Spleen (tissue), 11 donors: Measurements from ENCODE around the gene ZNF662. TPM values are rescaled to one million over a fixed set of nuclear protein-coding genes. Genes with fewer than 3 reads are reported as not detected.

Experiments
- DNase-seq: peaks from one replicate; pipeline ENCODE4 v3.0.0-alpha.2; 2020
- H3K27ac ChIP-seq, 8 donors: fragments of 200-600 bp; sonication (generic) in 7 of 8; 1 replicate in 4 of 8; 2 replicates in 4 of 8; pipeline versions ENCODE4 v1.5.0 to v1.8.0; 2016 to 2021; ENCODE audit warnings: inconsistent platforms in 4 of 8, mild to moderate bottlenecking in 4 of 8, moderate library complexity in 1 of 8
- H3K27me3 ChIP-seq, 7 donors: fragments of 200-600 bp; sonication (generic) in 6 of 7; replicated peaks in 1 of 7; 1 replicate in 4 of 7; 2 replicates in 3 of 7; pipeline versions ENCODE4 v1.5.0 to v1.8.0; 2016 to 2021; ENCODE audit warnings: inconsistent platforms in 3 of 7, mild to moderate bottlenecking in 1 of 7
- H3K36me3 ChIP-seq, 6 donors: fragments of 200-600 bp; sonication (generic) in 5 of 6; 1 replicate in 4 of 6; 2 replicates in 2 of 6; pipeline versions ENCODE4 v1.5.0 to v1.8.0; 2016 to 2021; ENCODE audit warnings: inconsistent platforms in 2 of 6
- H3K4me1 ChIP-seq, 6 donors: fragments of 200-600 bp; sonication (generic) in 5 of 6; 1 replicate in 3 of 6; 2 replicates in 3 of 6; pipeline versions ENCODE4 v1.5.0 to v1.8.0; 2016 to 2021; ENCODE audit warnings: inconsistent platforms in 3 of 6
- H3K4me3 ChIP-seq, 8 donors: fragments of 200-600 bp; sonication (generic) in 7 of 8; 1 replicate in 4 of 8; 2 replicates in 4 of 8; pipeline versions ENCODE4 v1.5.0 to v1.8.0; 2016 to 2021; ENCODE audit warnings: inconsistent platforms in 4 of 8, mild to moderate bottlenecking in 4 of 8, moderate library complexity in 2 of 8
- H3K9me3 ChIP-seq, 8 donors: fragments of 200-600 bp; sonication (generic) in 7 of 8; 1 replicate in 4 of 8; 2 replicates in 4 of 8; pipeline versions ENCODE4 v1.5.0 to v1.8.0; 2016 to 2021; ENCODE audit warnings: inconsistent platforms in 4 of 8
- POLR2A ChIP-seq, 3 donors: fragments of 450-650 bp; IDR thresholded peaks; one replicate each; pipeline ENCODE4 v1.5.1; 2017; ENCODE audit warnings: antibody characterized with exemption in 3 of 3, mild to moderate bottlenecking in 1 of 3
- POLR2AphosphoS5 ChIP-seq, 3 donors: sonication (generic); formaldehyde crosslinking; IDR thresholded peaks; one replicate each; pipeline ENCODE4 v1.5.1; 2017; ENCODE audit warnings: antibody characterized with exemption in 3 of 3
- WGBS, 5 donors: extraction: QIAGEN DNeasy Blood & Tissue Kit in 3 of 5; methylation state at CpG; one replicate each; pipeline versions ENCODE4 v1.1.5 to v1.1.7; 2013 to 2018; 5-methylcytosine and 5-hydroxymethylcytosine counted together
- intact Hi-C: fragments of 100-400 bp; cut with DNase I; formaldehyde crosslinking; loops from one replicate; pipeline ENCODE4 v1.15.0; 2023; ENCODE audit warnings: low total_unique reads
- polyA plus RNA-seq, 3 donors: library from polyadenylated mRNA; stranded (reverse); fragments of 200-250 nt; gene quantifications; one replicate each; pipeline ENCODE4 v1.2.1, GENCODE V29; 2013
- total RNA-seq, 7 donors: library from RNA; depleted of rRNA in 3 of 7; stranded (reverse); fragments of >200 nt in 3 of 7; fragmentation: NEBNext Ultra II Directional in 4 of 7; extraction: Animal tissue kit (Norgen Biotek cat#: 25700) in 4 of 7; gene quantifications; one replicate each; pipeline versions ENCODE4 v1.1.0 to v1.2.1, GENCODE V29; 2016 to 2021
- TF ChIP-seq, protein P1 (sequence below), 11 experiments: fragments of 200-600 bp in 7 of 11; fragments of 450-650 bp in 4 of 11; sonication (generic) in 4 of 11; IDR thresholded peaks in 8 of 11; conservative IDR thresholded peaks in 3 of 11; 1 replicate in 7 of 11; 2 replicates in 4 of 11; pipeline versions ENCODE4 v1.4.0 to v1.8.0; 2016 to 2021; ENCODE audit warnings: antibody characterized with exemption in 11 of 11, inconsistent platforms in 4 of 11, mild to moderate bottlenecking in 1 of 11
- donor health status: healthy with polysubstance abuse.
- donor health status: DM: no; HTN: no; CAD: no; lungs with moderate emphysema.
- donor health status: DM: no; HTN: no; CAD: no.
- donor health status: Bipolar disorder and iron deficiency.
- donor health status: healthy.
- donor health status: DM: no; HTN: no; CAD: no.
- donor health status: DM: yes; HTN: yes; CAD: no.

Gene ZNF662
- total and polyA plus RNA-seq, 10 donors, result 1.0 to 10.4 (median 4.7) TPM

- peaks cover 0 to 14% (median 0%) of the 10 kb centered on the region in 8 donors for H3K9me3 ChIP-seq
- intact Hi-C loops, result no loop called here
- peaks cover 0 to 47% (median 11%) of the 10 kb centered on the region in 7 donors for H3K27me3 ChIP-seq
- 67 to 90% (median 75%) methylated on average over 1 of the region's 1 CpG for WGBS, 5 donors
- DNase-seq, result no peak
- peaks cover 0 to 21% (median 12%) of the 10 kb centered on the region in 6 donors for H3K4me1 ChIP-seq
- H3K4me3 ChIP-seq, result no peak overlapping the region
- no peak for TF ChIP-seq POLR2A (IDR thresholded peaks at IDR 0.05)
- TF ChIP-seq, protein P1, sequence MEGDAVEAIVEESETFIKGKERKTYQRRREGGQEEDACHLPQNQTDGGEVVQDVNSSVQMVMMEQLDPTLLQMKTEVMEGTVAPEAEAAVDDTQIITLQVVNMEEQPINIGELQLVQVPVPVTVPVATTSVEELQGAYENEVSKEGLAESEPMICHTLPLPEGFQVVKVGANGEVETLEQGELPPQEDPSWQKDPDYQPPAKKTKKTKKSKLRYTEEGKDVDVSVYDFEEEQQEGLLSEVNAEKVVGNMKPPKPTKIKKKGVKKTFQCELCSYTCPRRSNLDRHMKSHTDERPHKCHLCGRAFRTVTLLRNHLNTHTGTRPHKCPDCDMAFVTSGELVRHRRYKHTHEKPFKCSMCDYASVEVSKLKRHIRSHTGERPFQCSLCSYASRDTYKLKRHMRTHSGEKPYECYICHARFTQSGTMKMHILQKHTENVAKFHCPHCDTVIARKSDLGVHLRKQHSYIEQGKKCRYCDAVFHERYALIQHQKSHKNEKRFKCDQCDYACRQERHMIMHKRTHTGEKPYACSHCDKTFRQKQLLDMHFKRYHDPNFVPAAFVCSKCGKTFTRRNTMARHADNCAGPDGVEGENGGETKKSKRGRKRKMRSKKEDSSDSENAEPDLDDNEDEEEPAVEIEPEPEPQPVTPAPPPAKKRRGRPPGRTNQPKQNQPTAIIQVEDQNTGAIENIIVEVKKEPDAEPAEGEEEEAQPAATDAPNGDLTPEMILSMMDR (IDR thresholded peaks at IDR 0.05 in 8 of 11, conservative IDR thresholded peaks at IDR 0.05 in 3 of 11), result no peak
- no peak for TF ChIP-seq POLR2AphosphoS5 (IDR thresholded peaks at IDR 0.05)
- no peaks in the 10 kb centered on the region for H3K36me3 ChIP-seq
- no peak overlapping the region for H3K27ac ChIP-seq
Measured at GRCh38 chr3:42904076-42904475, 1.9 kb upstream of the ZNF662 start.

- Histone ChIP-seq H3K4me3 (peak overlapping the region; percentile 33 to 73 (median 44)), H3K27me3 (peaks cover 0 to 47% (median 11%) of the 10 kb centered on the region in 7 donors), H3K4me1 (peaks cover 0 to 21% (median 12%) of the 10 kb centered on the region in 6 donors), H3K36me3 (peaks cover 0 to 14% (median 0%) of the 10 kb centered on the region in 6 donors), H3K27ac (peak overlapping the region in 4 of 8 donors; percentile 46 to 72 (median 52)), H3K9me3 (peaks cover 0 to 27% (median 2%) of the 10 kb centered on the region in 8 donors)
- 15 to 22% (median 19%) methylated on average over 12 of the region's 12 CpGs for WGBS, 5 donors
- TF ChIP-seq POLR2AphosphoS5 (IDR thresholded peaks at IDR 0.05) (no peak), POLR2A (IDR thresholded peaks at IDR 0.05) (no peak)
- TF ChIP-seq, protein P1 (IDR thresholded peaks at IDR 0.05 in 8 of 11, conservative IDR thresholded peaks at IDR 0.05 in 3 of 11), result no peak
- intact Hi-C loops, result no loop called here
- no peak for DNase-seq
Measured at GRCh38 chr3:42905740-42906069, 237 bp upstream of the ZNF662 start.

DNA sequence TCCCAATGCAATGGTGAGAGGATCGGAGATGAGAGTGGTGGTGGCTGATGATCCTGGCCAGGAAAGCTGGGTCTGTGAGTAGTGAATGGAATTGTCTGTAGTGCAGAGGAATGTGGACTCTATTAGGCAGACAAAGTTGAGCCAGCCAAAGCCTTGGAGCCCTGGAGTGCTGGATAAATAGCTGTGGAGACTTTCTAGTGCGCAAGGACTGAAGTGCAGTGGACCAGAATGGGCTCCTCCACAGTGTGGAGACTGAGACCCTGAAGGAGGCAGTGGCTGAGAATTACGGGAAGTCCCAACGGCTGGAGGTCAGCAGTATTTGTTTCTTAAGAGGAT is 874 bp downstream of the ZNF662 start:
- Histone ChIP-seq H3K4me3 (peak overlapping the region in 6 of 8 donors; percentile 40 to 73 (median 46)), H3K9me3 (peaks cover 0 to 38% (median 13%) of the 10 kb centered on the region in 8 donors), H3K27ac (no peak overlapping the region), H3K4me1 (peaks cover 0 to 21% (median 12%) of the 10 kb centered on the region in 6 donors), H3K36me3 (peaks cover 0 to 25% (median 8%) of the 10 kb centered on the region in 6 donors), H3K27me3 (peaks cover 0 to 47% (median 11%) of the 10 kb centered on the region in 7 donors)
- no peak for DNase-seq
- no peak for TF ChIP-seq POLR2AphosphoS5 (IDR thresholded peaks at IDR 0.05)
- TF ChIP-seq, protein P1 (IDR thresholded peaks at IDR 0.05 in 8 of 11, conservative IDR thresholded peaks at IDR 0.05 in 3 of 11), result no peak
- no peak for TF ChIP-seq POLR2A (IDR thresholded peaks at IDR 0.05)
- WGBS, 5 donors, result 65 to 77% (median 74%) methylated on average over 4 of the region's 4 CpGs
- intact Hi-C loops, result no loop called here

- H3K4me3 ChIP-seq, result no peak overlapping the region
- peaks cover 0 to 21% (median 12%) of the 10 kb centered on the region in 6 donors for H3K4me1 ChIP-seq
- H3K27me3 ChIP-seq, result peaks cover 0 to 37% (median 11%) of the 10 kb centered on the region in 7 donors
- no peak for DNase-seq
- intact Hi-C loops, result no loop called here
- WGBS, 5 donors, result 78 to 96% (median 87%) methylated on average over 7 of the region's 7 CpGs
- no peak overlapping the region for H3K27ac ChIP-seq
- peaks cover 0 to 47% (median 24%) of the 10 kb centered on the region in 8 donors for H3K9me3 ChIP-seq
- peaks cover 0 to 36% (median 17%) of the 10 kb centered on the region in 6 donors for H3K36me3 ChIP-seq
- TF ChIP-seq, protein P1 (IDR thresholded peaks at IDR 0.05 in 8 of 11, conservative IDR thresholded peaks at IDR 0.05 in 3 of 11), result no peak
- TF ChIP-seq POLR2A (IDR thresholded peaks at IDR 0.05) (no peak), POLR2AphosphoS5 (IDR thresholded peaks at IDR 0.05) (no peak)
Measured at GRCh38 chr3:42908675-42909074, 2.7 kb downstream of the ZNF662 start.
